GM19455 (cell line): ENCODE results near the gene NAPB.
"Not testable (repeated sequence)": the region's sequence is repeated elsewhere in the genome, so short reads cannot be mapped to it uniquely, and the experiment has no call there.

Experiments used
- ATAC-seq: cut with Tn5 transposase; IDR thresholded peaks from one replicate; pipeline ENCODE4 v1.9.1; 2021; ENCODE audit not compliant: unreplicated experiment

The NAPB gene

GRCh38 chr20:23420943-23421931 is at the start of gene NAPB:
Gene NAPB, minus strand, starts transcription at chr20:23421488. Its CDS starts 86 bp downstream, at chr20:23421402.
- ATAC-seq = peak; percentile 98

GRCh38 chr20:23466961-23467360 is 45.7 kb upstream of the NAPB start:
- not testable (repeated sequence) for ATAC-seq

GRCh38 chr20:23461180-23461579 is 39.9 kb upstream of the NAPB start:
- ATAC-seq = no peak

- no peak for ATAC-seq
Measured at GRCh38 chr20:23459461-23460150, 38.3 kb upstream of the NAPB start.

GRCh38 chr20:23456873-23457272 is 35.6 kb upstream of the NAPB start:
- no peak for ATAC-seq

GRCh38 chr20:23456409-23456808 is 35.1 kb upstream of the NAPB start:
- ATAC-seq = no peak

- ATAC-seq = no peak
Measured at GRCh38 chr20:23455639-23456038, 34.4 kb upstream of the NAPB start.

- no peak for ATAC-seq
Measured at GRCh38 chr20:23454816-23455215, 33.5 kb upstream of the NAPB start.

- ATAC-seq = no peak
Measured at GRCh38 chr20:23453549-23454543, 32.6 kb upstream of the NAPB start.

GRCh38 chr20:23452776-23453175 is 31.5 kb upstream of the NAPB start, which contains the start of gene CST11:
Gene CST11, minus strand, starts transcription at chr20:23452876. Its CDS starts 65 bp downstream, at chr20:23452811.
- no peak for ATAC-seq

- ATAC-seq = no peak
Measured at GRCh38 chr20:23451956-23452487, 30.7 kb upstream of the NAPB start.

- no peak for ATAC-seq
Measured at GRCh38 chr20:23450877-23451276, 29.6 kb upstream of the NAPB start.

GRCh38 chr20:23449421-23449820 is 28.1 kb upstream of the NAPB start:
- ATAC-seq = no peak

- no peak for ATAC-seq
Measured at GRCh38 chr20:23448167-23448566, 26.9 kb upstream of the NAPB start.

GRCh38 chr20:23446505-23446904 is 25.2 kb upstream of the NAPB start:
- no peak for ATAC-seq

- no peak for ATAC-seq
Measured at GRCh38 chr20:23445596-23446217, 24.4 kb upstream of the NAPB start.

GRCh38 chr20:23444859-23445258 is 23.6 kb upstream of the NAPB start:
- no peak for ATAC-seq

- no peak for ATAC-seq
Measured at GRCh38 chr20:23442436-23442835, 21.1 kb upstream of the NAPB start.

GRCh38 chr20:23441850-23442313 is 20.6 kb upstream of the NAPB start:
- peak; percentile 72 for ATAC-seq

- ATAC-seq = no peak
Measured at GRCh38 chr20:23440004-23440403, 18.7 kb upstream of the NAPB start.
